Left lobe of liver (tissue), 2 donors: Measurements from ENCODE around the gene ITGA6. TPM values are rescaled to one million over a fixed set of nuclear protein-coding genes. Genes with fewer than 3 reads are reported as not detected.
A peak's percentile ranks its signal among the peaks of the same experiment; 100 is the strongest.

Source experiments
- ATAC-seq: fragments of 200-7000 bp; cut with Tn5 transposase; one replicate; pipeline ENCODE4 v1.9.1; 2020; ENCODE audit warnings: mild to moderate bottlenecking, moderate library complexity
- DNase-seq: peaks from one replicate; pipeline ENCODE4 v3.0.0-alpha.2; 2020; ENCODE audit warnings: low spot score
- total RNA-seq: library from RNA; stranded (reverse); gene quantifications from one replicate; pipeline ENCODE4 v1.2.1, GENCODE V29; 2021
- donor health status: DM: no; HTN: no; CAD: no; lungs with moderate emphysema.
- donor health status: DM: no; HTN: yes; CAD: no.

ITGA6 gene
- total RNA-seq, 1 donor from 2014 or later = 13.5 TPM

GRCh38 chr2:172439911-172440310 lies 12.5 kb downstream of the ITGA6 start:
- no peak for DNase-seq
- no peak for ATAC-seq

- no peak for ATAC-seq
- DNase-seq = no peak
Observed at GRCh38 chr2:172440795-172441194, 13.4 kb downstream of the ITGA6 start.

- DNase-seq (no peak), ATAC-seq (peak; percentile 78)
Observed at GRCh38 chr2:172442072-172442895, 14.9 kb downstream of the ITGA6 start.

GRCh38 chr2:172445851-172446250 lies 18.5 kb downstream of the ITGA6 start:
- ATAC-seq = peak; percentile 51
- no peak for DNase-seq

GRCh38 chr2:172446474-172447063 lies 19.2 kb downstream of the ITGA6 start:
- DNase-seq = no peak
- no peak for ATAC-seq

GRCh38 chr2:172447811-172448493 lies 20.6 kb downstream of the ITGA6 start:
- DNase-seq = no peak
- no peak for ATAC-seq

GRCh38 chr2:172448544-172449267 lies 21.3 kb downstream of the ITGA6 start:
- ATAC-seq = no peak
- no peak for DNase-seq

GRCh38 chr2:172449911-172450550 lies 22.6 kb downstream of the ITGA6 start:
- no peak for ATAC-seq
- DNase-seq = no peak

- DNase-seq (no peak), ATAC-seq (no peak)
Observed at GRCh38 chr2:172451923-172452322, 24.5 kb downstream of the ITGA6 start.

- DNase-seq (no peak), ATAC-seq (peak; percentile 73)
Observed at GRCh38 chr2:172452845-172453244, 25.5 kb downstream of the ITGA6 start.

- DNase-seq = no peak
- ATAC-seq = no peak
Observed at GRCh38 chr2:172454404-172455120, 27.2 kb downstream of the ITGA6 start.

- peak; percentile 23 for ATAC-seq
Observed at GRCh38 chr2:172455121-172455515, 27.7 kb downstream of the ITGA6 start.

GRCh38 chr2:172456002-172456401 lies 28.6 kb downstream of the ITGA6 start:
- ATAC-seq (no peak), DNase-seq (no peak)

More at GRCh38 chr2:172455121-172455515, 27.7 kb downstream of the ITGA6 start:
- DNase-seq = no peak

- no peak for ATAC-seq
- no peak for DNase-seq
Observed at GRCh38 chr2:172457536-172457935, 30.1 kb downstream of the ITGA6 start.

- ATAC-seq = no peak
- no peak for DNase-seq
Observed at GRCh38 chr2:172458561-172459124, 31.3 kb downstream of the ITGA6 start.

- ATAC-seq (no peak), DNase-seq (no peak)
Observed at GRCh38 chr2:172460780-172461201, 33.4 kb downstream of the ITGA6 start.

- ATAC-seq (peak; percentile 85), DNase-seq (peak; percentile 75)
Observed at GRCh38 chr2:172461591-172462372, 34.4 kb downstream of the ITGA6 start.

- ATAC-seq = no peak
- no peak for DNase-seq
Observed at GRCh38 chr2:172462373-172462848, 35.0 kb downstream of the ITGA6 start.
